ENCODE measurements around the gene PITPNM1. TPM values are rescaled to one million over a fixed set of nuclear protein-coding genes. Genes with fewer than 3 reads are reported as not detected.
A peak's percentile ranks its signal among the peaks of the same experiment; 100 is the strongest.

Gene PITPNM1
- total RNA-seq, 4 donors from 2014 or later: 12.4 to 25.7 (median 19.7) TPM

GRCh38 chr11:67508486-67509121 is 3.4 kb upstream of the PITPNM1 start:
- 1% methylated on average over 27 of the region's 57 CpGs for WGBS
- peak; percentile 99 for DNase-seq (ENCODE audit: low spot score in 2 of 2)
- Histone ChIP-seq H3K36me3 (no peaks in the 10 kb centered on the region), H3K4me3 (peak overlapping the region; percentile 80), H3K9me3 (no peaks in the 10 kb centered on the region), H3K27me3 (peaks cover 3% of the 10 kb centered on the region), H3K27ac (peak overlapping the region; percentile 95), H3K4me1 (peaks cover 52% of the 10 kb centered on the region)
- no peak for TF ChIP-seq EP300 (IDR thresholded peaks at IDR 0.05)
- TF ChIP-seq POLR2A (IDR thresholded peaks at IDR 0.05): peak in 1 of 2 donors; percentile 33
- TF ChIP-seq POLR2AphosphoS5 (IDR thresholded peaks at IDR 0.05): peak in 2 of 3 donors; percentile 54 to 62

- peak within 1 kb of the TSS; percentile 80 for H3K4me3 ChIP-seq
- peak; percentile 99 for DNase-seq (ENCODE audit: low spot score in 2 of 2)
- H3K9me3 ChIP-seq: no peaks in the 10 kb centered on the region
- 0% methylated on average over 42 of the region's 57 CpGs for WGBS
- peak within 1 kb of the TSS; percentile 95 for H3K27ac ChIP-seq
- H3K4me1 ChIP-seq: peaks cover 53% of the 10 kb centered on the region
- no peaks in the 10 kb centered on the region for H3K36me3 ChIP-seq
- H3K27me3 ChIP-seq: no peaks in the 10 kb centered on the region
- no peak for TF ChIP-seq CTCF (IDR thresholded peaks at IDR 0.05)
- TF ChIP-seq POLR2AphosphoS5 (IDR thresholded peaks at IDR 0.05): peak in 2 of 3 donors; percentile 55 to 68
- no peak for TF ChIP-seq EP300 (IDR thresholded peaks at IDR 0.05)
These were observed 2.8 kb upstream of the PITPNM1 start, which contains the start of gene CDK2AP2 for GRCh38 chr11:67507864-67508485. Gene CDK2AP2 (minus strand): TSS chr11:67508162. CDS start chr11:67508082, 80 bp downstream.

GRCh38 chr11:67507242-67507863 is 2.2 kb upstream of the PITPNM1 start:
- no peaks in the 10 kb centered on the region for H3K36me3 ChIP-seq
- no peak for TF ChIP-seq POLR2A (IDR thresholded peaks at IDR 0.05)
- TF ChIP-seq CTCF (IDR thresholded peaks at IDR 0.05): no peak
- no peak for TF ChIP-seq EP300 (IDR thresholded peaks at IDR 0.05)
- no peak for TF ChIP-seq POLR2AphosphoS5 (IDR thresholded peaks at IDR 0.05)
- peak overlapping the region; percentile 95 for H3K27ac ChIP-seq
- H3K4me1 ChIP-seq: peaks cover 53% of the 10 kb centered on the region
- WGBS: 26% methylated on average over 26 of the region's 33 CpGs
- no peaks in the 10 kb centered on the region for H3K9me3 ChIP-seq
- peak overlapping the region; percentile 80 for H3K4me3 ChIP-seq
- DNase-seq (ENCODE audit: low spot score in 2 of 2): no peak
- H3K27me3 ChIP-seq: no peaks in the 10 kb centered on the region

- WGBS: 77% methylated on average over 15 of the region's 16 CpGs
- H3K4me3 ChIP-seq: no peak overlapping the region
- H3K4me1 ChIP-seq: peaks cover 53% of the 10 kb centered on the region
- H3K27me3 ChIP-seq: no peaks in the 10 kb centered on the region
- peak in 1 of 2 donors; percentile 73 for DNase-seq (ENCODE audit: low spot score in 2 of 2)
- no peaks in the 10 kb centered on the region for H3K9me3 ChIP-seq
- H3K36me3 ChIP-seq: no peaks in the 10 kb centered on the region
- TF ChIP-seq POLR2AphosphoS5 (IDR thresholded peaks at IDR 0.05): no peak
- TF ChIP-seq POLR2A (IDR thresholded peaks at IDR 0.05): no peak
- no peak for TF ChIP-seq CTCF (IDR thresholded peaks at IDR 0.05)
- no peak for TF ChIP-seq EP300 (IDR thresholded peaks at IDR 0.05)
- peak overlapping the region; percentile 84 for H3K27ac ChIP-seq
These were observed 1.4 kb upstream of the PITPNM1 start for GRCh38 chr11:67506426-67507051.

GRCh38 chr11:67505605-67506396 is 638 bp upstream of the PITPNM1 start:
- TF ChIP-seq POLR2AphosphoS5 (IDR thresholded peaks at IDR 0.05) (peak in 2 of 3 donors; percentile 67 to 81), POLR2A (IDR thresholded peaks at IDR 0.05) (no peak), CTCF (IDR thresholded peaks at IDR 0.05) (peak; percentile 91 to 95)
- WGBS: 7% methylated on average over 2 of the region's 17 CpGs
- H3K4me1 ChIP-seq: peaks cover 53% of the 10 kb centered on the region

More at GRCh38 chr11:67505605-67506396, 638 bp upstream of the PITPNM1 start:
- Histone ChIP-seq H3K27ac (peak overlapping the region; percentile 84), H3K36me3 (no peaks in the 10 kb centered on the region), H3K9me3 (no peaks in the 10 kb centered on the region), H3K27me3 (no peaks in the 10 kb centered on the region), H3K4me3 (peak overlapping the region; percentile 57)
- DNase-seq (ENCODE audit: low spot score in 2 of 2): peak; percentile 89 to 93
